HepG2 (cell line): ENCODE measurements around the gene FBXO4. TPM values are rescaled to one million over a fixed set of nuclear protein-coding genes. Genes with fewer than 3 reads are reported as not detected.

Experiments used
- ATAC-seq: fragments of 200-7000 bp; cut with Tn5 transposase; 3 replicates; pipeline ENCODE4 v1.9.1; 2020; ENCODE audit warnings: mild to moderate bottlenecking, moderate library complexity
- BruUV-seq: library from RNA; stranded (reverse); fragments of 400-500 nt; replicated peaks from 2 replicates; lab custom pipeline; 2021; lab: Mats Ljungman, UMichigan
- CTCF ChIA-PET: fragments of 300-600 bp; formaldehyde crosslinking; extraction: SDS; loops from one replicate; lab custom pipeline; 2021; ENCODE audit warnings: low total read pairs, inconsistent platforms, low intra/inter-chr PET ratio; lab: Yijun Ruan, JAX
- POLR2A ChIA-PET: fragments of 350-600 bp; sonication (Branson Sonifier 250); formaldehyde crosslinking; loops from one replicate; lab custom pipeline; 2020; ENCODE audit warnings: antibody characterized with exemption, inconsistent platforms; lab: Yijun Ruan, JAX
- DNase-seq: peaks from one replicate; pipeline ENCODE4 v3.0.0-alpha.2; 2015; ENCODE audit warnings: low spot score
- FAIRE-seq: peaks from 3 replicates; lab custom pipeline; 2011; peaks lifted over from hg19 to GRCh38; lab: Jason Lieb, UNC
- H2AFZ ChIP-seq: one replicate; pipeline ENCODE4 v1.6.1; 2011; ENCODE audit warnings: low read length, inconsistent platforms
- H3K27ac ChIP-seq: fragments of 300-600 bp; 3 replicates; pipeline ENCODE4 v1.8.0; 2011; ENCODE audit warnings: mixed run types, mild to moderate bottlenecking, mixed read lengths, low read length, inconsistent platforms; ENCODE audit not compliant: insufficient read depth; ENCODE audit errors: extremely low read length
- H3K27me3 ChIP-seq, 2 experiments: fragments of 200-600 bp in 1 of 2; 2 replicates in 1 of 2; 3 replicates in 1 of 2; pipeline versions ENCODE4 v1.6.0 to v1.8.0; 2011; ENCODE audit warnings: low read length in 2 of 2, mild to moderate bottlenecking in 2 of 2, moderate library complexity in 2 of 2, inconsistent platforms in 1 of 2; ENCODE audit not compliant: insufficient read depth in 2 of 2, control insufficient read depth in 1 of 2
- H3K36me3 ChIP-seq, 2 experiments: fragments of 200-600 bp in 1 of 2; replicated peaks in 1 of 2; 2 replicates in 1 of 2; 3 replicates in 1 of 2; pipeline versions ENCODE4 v1.5.1 to v1.8.0; 2011; ENCODE audit warnings: low read length in 2 of 2, inconsistent platforms in 1 of 2; ENCODE audit not compliant: insufficient read depth in 2 of 2, control insufficient read depth in 1 of 2
- H3K4me1 ChIP-seq: 2 replicates; pipeline ENCODE4 v1.5.1; 2012; ENCODE audit warnings: low read length, inconsistent platforms; ENCODE audit not compliant: insufficient read depth
- H3K4me2 ChIP-seq: 2 replicates; pipeline ENCODE4 v1.6.0; 2011; ENCODE audit warnings: low read depth, low read length, inconsistent platforms
- H3K4me3 ChIP-seq, 3 experiments: fragments of 200-600 bp in 1 of 3; sonication (generic), shearing (Covaris generic) in 1 of 3; replicated peaks in 1 of 3; 2 replicates each; pipeline ENCODE4 v1.5.1; 2011 to 2016; ENCODE audit warnings: low read length in 3 of 3, inconsistent platforms in 2 of 3, low read depth in 2 of 3, mild to moderate bottlenecking in 2 of 3, control low read depth in 1 of 3, mixed read lengths in 1 of 3; ENCODE audit not compliant: insufficient read depth in 1 of 3
- H3K79me2 ChIP-seq: one replicate; pipeline ENCODE4 v1.6.1; 2011; ENCODE audit warnings: low read length, inconsistent platforms; ENCODE audit not compliant: insufficient read depth
- H3K9ac ChIP-seq: 2 replicates; pipeline ENCODE4 v1.6.0; 2011; ENCODE audit warnings: mild to moderate bottlenecking, low read depth, low read length, inconsistent platforms; ENCODE audit not compliant: insufficient read depth
- H3K9me3 ChIP-seq: 2 replicates; pipeline ENCODE4 v1.5.1; 2012; ENCODE audit warnings: mild to moderate bottlenecking, low read length
- H4K20me1 ChIP-seq: 2 replicates; pipeline ENCODE4 v1.6.0; 2011; ENCODE audit warnings: inconsistent platforms, mild to moderate bottlenecking, low read length, moderate library complexity; ENCODE audit not compliant: insufficient read depth
- ISL2 ChIP-seq: sonication (generic); formaldehyde crosslinking; IDR thresholded peaks from 2 replicates; pipeline ENCODE4 v1.5.0; 2020; ENCODE audit warnings: missing genetic modification reagents
- RERE ChIP-seq: IDR thresholded peaks from 2 replicates; pipeline ENCODE4 v1.6.1; 2016; ENCODE audit warnings: low read depth, missing genetic modification reagents, missing compliant biosample characterization
- ZNF3 ChIP-seq: IDR thresholded peaks from 2 replicates; pipeline ENCODE4 v1.7.0; 2017; ENCODE audit warnings: inconsistent platforms
- WGBS: methylation state at CpG from one replicate; pipeline ENCODE4 v1.1.6; 2017; ENCODE audit warnings: low lambda C conversion rate; 5-methylcytosine and 5-hydroxymethylcytosine counted together
- in situ Hi-C: cut with HindIII; loops from 2 replicates; pipeline ENCODE4 v1.10.0; 2017; ENCODE audit warnings: low pct_unique_long_range_greater_than_20kb; ENCODE audit not compliant: extremely low pct_ligation_motif_present
- intact Hi-C: fragments of 100-400 bp; cut with micrococcal nuclease; formaldehyde crosslinking; loops from one replicate; pipeline ENCODE4 v1.10.0; 2022; ENCODE audit not compliant: unreplicated experiment
- polyA plus RNA-seq, 8 experiments: library from polyadenylated mRNA; depleted of rRNA in 3 of 8; stranded (reverse) in 7 of 8; unstranded in 1 of 8; fragments of >200 nt; fragmentation: Illumina TruSeq in 4 of 8; extraction: Trizol in 4 of 8; gene quantifications; 2 replicates each; pipeline versions ENCODE4 v1.2.1 to v1.2.3, GENCODE V29; 2011 to 2016; ENCODE audit warnings: low read depth in 4 of 8, missing spikeins in 1 of 8, mixed read lengths in 1 of 8; ENCODE audit not compliant: insufficient read depth in 1 of 8
- total RNA-seq, 5 experiments: library from RNA; depleted of rRNA; stranded (reverse); fragments of >200 nt; fragmentation: Illumina TruSeq; extraction: Trizol; gene quantifications; 2 replicates each; pipeline ENCODE4 v1.2.3, GENCODE V29; 2016; ENCODE audit warnings: low read depth in 1 of 5
- TF ChIP-seq, protein P1 (sequence below): sonication (generic); formaldehyde crosslinking; IDR thresholded peaks from 2 replicates; pipeline ENCODE4 v1.4.0; 2020; ENCODE audit warnings: missing genetic modification reagents
- TF ChIP-seq, protein P2 (sequence below): sonication (generic); formaldehyde crosslinking; IDR thresholded peaks from 2 replicates; pipeline ENCODE4 v1.4.0; 2020; ENCODE audit warnings: mild to moderate bottlenecking, low read depth, missing genetic modification reagents
- TF ChIP-seq, protein P3 (sequence below): sonication (generic); formaldehyde crosslinking; IDR thresholded peaks from 2 replicates; pipeline ENCODE4 v1.5.0; 2020; ENCODE audit warnings: missing genetic modification reagents
- TF ChIP-seq, protein P4 (sequence below): sonication (generic); formaldehyde crosslinking; IDR thresholded peaks from 2 replicates; pipeline ENCODE4 v1.4.0; 2020; ENCODE audit warnings: missing genetic modification reagents, borderline replicate concordance
- TF ChIP-seq, protein P5 (sequence below): sonication (generic); formaldehyde crosslinking; IDR thresholded peaks from 2 replicates; pipeline ENCODE4 v1.8.1; 2023; ENCODE audit warnings: mild to moderate bottlenecking, missing genetic modification reagents, borderline replicate concordance

The FBXO4 gene
- total and polyA plus RNA-seq, 2 of the 13 experiments (the other 11 are each of a cell fraction or from before 2014, with no cell fraction given) = 5.2 to 16.4 TPM

DNA sequence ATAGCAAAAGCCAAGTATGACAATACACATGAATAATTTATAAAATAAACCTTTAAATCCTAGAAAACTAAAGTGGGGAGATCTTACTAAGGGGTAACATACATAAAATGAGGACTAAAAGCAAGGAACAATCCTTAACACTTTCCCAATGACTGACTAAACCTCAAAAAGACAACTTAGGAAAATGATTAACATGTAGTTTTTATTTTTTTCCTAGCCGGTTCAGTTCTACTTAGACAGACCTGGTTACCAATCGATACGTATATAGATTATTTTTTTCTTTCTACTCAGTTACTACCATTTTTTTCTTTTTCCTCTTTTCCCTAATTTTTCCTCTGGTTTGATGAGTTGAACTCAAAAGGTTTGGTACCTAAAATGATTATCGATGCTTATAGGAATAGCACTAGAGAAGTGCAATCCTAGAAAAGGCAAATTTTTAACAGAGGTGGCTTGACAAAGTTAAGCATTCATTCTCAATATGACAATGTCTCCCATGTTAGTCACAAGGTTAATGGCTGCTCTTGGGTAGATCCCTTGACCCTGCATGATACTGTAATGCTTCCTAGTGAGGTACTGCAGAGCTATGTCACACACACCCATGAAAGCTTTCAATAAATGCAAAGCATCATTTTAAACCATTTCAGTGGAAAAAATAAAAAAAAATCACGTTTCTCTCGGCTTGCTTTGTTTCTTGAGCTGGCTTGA is 41.5 kb downstream of the FBXO4 start (continued):
- TF ChIP-seq RERE (no peak), ISL2 (CRISPR knock-in tag) (no peak)
- TF ChIP-seq, all 625 proteins: peak for 0

GRCh38 chr5:41967401-41967800 is 42.3 kb downstream of the FBXO4 start:
- Histone ChIP-seq H3K4me1 (no peaks in the 10 kb centered on the region), H3K36me3 (no peaks in the 10 kb centered on the region), H3K79me2 (no peaks in the 10 kb centered on the region), H4K20me1 (no peaks in the 10 kb centered on the region), H3K4me3 (no peak overlapping the region), H3K27me3 (no peaks in the 10 kb centered on the region; a peak in 1 of 5 replicates), H3K27ac (no peak overlapping the region), H3K9ac (no peak overlapping the region), H2AFZ (no peak overlapping the region), H3K9me3 (no peaks in the 10 kb centered on the region), H3K4me2 (no peak overlapping the region)
- FAIRE-seq = no peak
- intact Hi-C loops (no loop called here), in situ Hi-C loops (no loop called here)
- DNase-seq = no peak
- no peak for ATAC-seq
- CTCF ChIA-PET = no interaction called here
- POLR2A ChIA-PET = no interaction called here
- no TSS peak for BruUV-seq
- WGBS = 2% methylated on average over 3 of the region's 3 CpGs
- TF ChIP-seq ZNF3 = no peak
- TF ChIP-seq, protein P1, sequence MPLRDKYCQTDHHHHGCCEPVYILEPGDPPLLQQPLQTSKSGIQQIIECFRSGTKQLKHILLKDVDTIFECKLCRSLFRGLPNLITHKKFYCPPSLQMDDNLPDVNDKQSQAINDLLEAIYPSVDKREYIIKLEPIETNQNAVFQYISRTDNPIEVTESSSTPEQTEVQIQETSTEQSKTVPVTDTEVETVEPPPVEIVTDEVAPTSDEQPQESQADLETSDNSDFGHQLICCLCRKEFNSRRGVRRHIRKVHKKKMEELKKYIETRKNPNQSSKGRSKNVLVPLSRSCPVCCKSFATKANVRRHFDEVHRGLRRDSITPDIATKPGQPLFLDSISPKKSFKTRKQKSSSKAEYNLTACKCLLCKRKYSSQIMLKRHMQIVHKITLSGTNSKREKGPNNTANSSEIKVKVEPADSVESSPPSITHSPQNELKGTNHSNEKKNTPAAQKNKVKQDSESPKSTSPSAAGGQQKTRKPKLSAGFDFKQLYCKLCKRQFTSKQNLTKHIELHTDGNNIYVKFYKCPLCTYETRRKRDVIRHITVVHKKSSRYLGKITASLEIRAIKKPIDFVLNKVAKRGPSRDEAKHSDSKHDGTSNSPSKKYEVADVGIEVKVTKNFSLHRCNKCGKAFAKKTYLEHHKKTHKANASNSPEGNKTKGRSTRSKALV = no peak
- TF ChIP-seq, protein P2, sequence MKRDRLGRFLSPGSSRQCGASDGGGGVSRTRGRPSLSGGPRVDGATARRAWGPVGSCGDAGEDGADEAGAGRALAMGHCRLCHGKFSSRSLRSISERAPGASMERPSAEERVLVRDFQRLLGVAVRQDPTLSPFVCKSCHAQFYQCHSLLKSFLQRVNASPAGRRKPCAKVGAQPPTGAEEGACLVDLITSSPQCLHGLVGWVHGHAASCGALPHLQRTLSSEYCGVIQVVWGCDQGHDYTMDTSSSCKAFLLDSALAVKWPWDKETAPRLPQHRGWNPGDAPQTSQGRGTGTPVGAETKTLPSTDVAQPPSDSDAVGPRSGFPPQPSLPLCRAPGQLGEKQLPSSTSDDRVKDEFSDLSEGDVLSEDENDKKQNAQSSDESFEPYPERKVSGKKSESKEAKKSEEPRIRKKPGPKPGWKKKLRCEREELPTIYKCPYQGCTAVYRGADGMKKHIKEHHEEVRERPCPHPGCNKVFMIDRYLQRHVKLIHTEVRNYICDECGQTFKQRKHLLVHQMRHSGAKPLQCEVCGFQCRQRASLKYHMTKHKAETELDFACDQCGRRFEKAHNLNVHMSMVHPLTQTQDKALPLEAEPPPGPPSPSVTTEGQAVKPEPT (CRISPR knock-in tag) = no peak
- TF ChIP-seq, protein P3, sequence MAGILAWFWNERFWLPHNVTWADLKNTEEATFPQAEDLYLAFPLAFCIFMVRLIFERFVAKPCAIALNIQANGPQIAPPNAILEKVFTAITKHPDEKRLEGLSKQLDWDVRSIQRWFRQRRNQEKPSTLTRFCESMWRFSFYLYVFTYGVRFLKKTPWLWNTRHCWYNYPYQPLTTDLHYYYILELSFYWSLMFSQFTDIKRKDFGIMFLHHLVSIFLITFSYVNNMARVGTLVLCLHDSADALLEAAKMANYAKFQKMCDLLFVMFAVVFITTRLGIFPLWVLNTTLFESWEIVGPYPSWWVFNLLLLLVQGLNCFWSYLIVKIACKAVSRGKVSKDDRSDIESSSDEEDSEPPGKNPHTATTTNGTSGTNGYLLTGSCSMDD (CRISPR knock-in tag) = no peak
- TF ChIP-seq, protein P4, sequence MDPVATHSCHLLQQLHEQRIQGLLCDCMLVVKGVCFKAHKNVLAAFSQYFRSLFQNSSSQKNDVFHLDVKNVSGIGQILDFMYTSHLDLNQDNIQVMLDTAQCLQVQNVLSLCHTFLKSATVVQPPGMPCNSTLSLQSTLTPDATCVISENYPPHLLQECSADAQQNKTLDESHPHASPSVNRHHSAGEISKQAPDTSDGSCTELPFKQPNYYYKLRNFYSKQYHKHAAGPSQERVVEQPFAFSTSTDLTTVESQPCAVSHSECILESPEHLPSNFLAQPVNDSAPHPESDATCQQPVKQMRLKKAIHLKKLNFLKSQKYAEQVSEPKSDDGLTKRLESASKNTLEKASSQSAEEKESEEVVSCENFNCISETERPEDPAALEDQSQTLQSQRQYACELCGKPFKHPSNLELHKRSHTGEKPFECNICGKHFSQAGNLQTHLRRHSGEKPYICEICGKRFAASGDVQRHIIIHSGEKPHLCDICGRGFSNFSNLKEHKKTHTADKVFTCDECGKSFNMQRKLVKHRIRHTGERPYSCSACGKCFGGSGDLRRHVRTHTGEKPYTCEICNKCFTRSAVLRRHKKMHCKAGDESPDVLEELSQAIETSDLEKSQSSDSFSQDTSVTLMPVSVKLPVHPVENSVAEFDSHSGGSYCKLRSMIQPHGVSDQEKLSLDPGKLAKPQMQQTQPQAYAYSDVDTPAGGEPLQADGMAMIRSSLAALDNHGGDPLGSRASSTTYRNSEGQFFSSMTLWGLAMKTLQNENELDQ (CRISPR knock-in tag) = no peak
- TF ChIP-seq, protein P5, sequence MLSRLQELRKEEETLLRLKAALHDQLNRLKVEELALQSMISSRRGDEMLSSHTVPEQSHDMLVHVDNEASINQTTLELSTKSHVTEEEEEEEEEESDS (CRISPR knock-in tag) = no peak
